IPS-NIHi7 (cell line): Measurements from ENCODE around the gene GNG13.
A peak's percentile ranks its signal among the peaks of the same experiment; 100 is the strongest.
"Not testable (repeated sequence)": the region's sequence is repeated elsewhere in the genome, so short reads cannot be mapped to it uniquely, and the experiment has no call there.

Experiments used
- DNase-seq: peaks from one replicate; pipeline ENCODE4 v3.0.0; 2012; ENCODE audit warnings: mixed read lengths; ENCODE audit errors: extremely low spot score

GNG13 gene

DNA sequence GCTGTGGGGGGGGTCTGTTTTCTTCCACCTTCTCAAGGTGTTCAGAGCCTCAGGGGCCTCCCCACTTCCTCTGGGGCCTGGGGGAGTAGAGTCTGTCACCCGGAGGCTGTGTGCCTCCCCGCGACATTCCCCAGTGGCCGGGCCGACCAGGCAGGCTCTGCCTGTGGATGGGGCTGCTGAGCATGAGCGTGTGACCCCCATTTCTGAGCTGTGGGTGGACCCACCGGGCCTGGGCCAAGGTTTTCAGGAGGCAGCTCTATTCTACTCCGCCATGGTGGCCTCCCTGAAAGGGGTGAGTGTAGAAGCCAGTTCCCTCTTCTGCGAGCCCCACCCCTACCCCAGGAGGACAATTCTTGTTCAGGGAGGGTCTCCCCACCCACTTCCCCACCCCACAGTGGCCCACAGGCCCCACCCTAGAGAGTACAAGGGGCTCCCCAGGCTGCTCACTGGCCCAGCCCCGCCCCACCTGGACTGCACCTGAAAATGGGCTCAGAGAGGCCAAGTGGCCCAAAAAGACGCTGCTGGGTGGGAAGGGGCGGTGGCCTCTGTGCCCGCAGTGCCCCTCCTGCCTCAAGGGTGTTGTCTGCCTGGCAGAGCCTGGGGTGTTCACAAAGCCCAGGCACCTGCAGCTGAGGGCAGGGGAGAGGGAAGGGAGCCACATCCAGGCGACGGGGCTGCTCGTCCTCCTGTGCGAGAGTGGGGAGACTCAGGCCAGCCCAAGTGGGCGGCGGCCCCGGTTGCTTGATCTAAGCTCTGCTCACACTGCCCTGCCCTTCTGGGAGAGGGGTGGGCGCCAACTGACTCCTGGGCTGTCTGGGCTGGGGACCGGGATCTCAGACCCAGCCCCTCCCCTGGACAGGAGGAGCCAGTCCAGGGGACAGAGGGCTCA, 38.7 kb downstream of the GNG13 start:
- no peak for DNase-seq

DNA sequence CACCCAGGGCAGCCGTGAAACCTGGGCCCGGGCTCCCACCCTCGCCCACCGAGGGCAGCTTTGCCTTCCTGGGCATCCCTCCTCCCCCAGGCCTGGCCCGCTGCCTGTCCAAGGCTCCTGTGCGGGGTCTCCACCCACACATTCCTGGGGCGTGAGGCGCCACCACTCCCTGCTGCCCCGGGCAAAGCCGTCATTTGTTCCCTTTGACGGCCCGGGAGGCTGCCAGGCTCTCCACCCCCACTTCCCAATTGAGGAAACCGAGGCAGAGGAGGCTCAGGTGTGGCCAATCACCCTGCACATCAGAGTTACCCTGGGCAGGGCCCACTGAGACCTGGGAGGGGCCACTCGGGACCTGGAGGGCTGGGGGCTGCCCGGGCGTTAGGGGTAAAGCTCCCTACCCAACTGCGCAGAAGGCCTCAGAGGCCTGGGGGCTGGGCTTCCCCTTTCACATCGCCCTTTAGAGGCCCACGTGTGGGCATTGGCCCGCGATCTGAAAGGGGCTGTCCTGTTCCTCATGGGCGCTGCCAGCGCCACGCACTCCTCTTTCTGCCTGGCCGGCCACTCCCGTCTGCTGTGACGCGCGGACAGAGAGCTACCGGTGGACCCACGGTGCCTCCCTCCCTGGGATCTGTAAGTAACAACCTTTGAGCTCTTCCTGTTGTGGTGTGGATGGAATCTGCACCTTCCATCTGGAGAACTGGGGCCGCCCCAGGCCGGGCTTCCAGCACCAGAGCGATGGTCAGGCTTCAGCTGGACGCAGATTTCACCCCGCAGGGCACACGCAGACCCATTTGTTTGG, 39.8 kb downstream of the GNG13 start, which contains the start of gene MSLN:
MSLN (plus strand) TSS at position 190 of the 799 bp plus-strand sequence. CDS start 1,947 bp downstream, outside the sequence.
- no peak for DNase-seq

DNA sequence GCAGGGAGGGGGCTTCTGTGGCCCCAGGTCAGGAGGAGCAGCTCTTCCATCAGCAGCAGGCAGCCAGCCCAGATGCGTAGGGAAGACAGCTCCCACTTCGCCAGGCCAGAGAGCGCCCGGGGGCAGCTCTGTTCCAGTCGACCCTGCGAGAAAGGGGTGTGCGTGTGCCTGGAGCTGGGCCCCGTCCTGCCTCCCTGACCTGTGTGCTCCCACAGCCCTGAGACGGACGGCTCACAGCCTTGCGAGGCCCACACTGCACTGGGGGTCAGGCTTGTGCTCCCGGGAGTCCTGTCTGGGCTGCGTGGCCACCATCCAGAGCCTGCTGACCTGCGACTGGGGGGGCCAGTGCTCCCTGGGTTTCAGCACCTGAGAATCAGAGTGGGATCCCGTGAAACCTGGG, 40.5 kb downstream of the GNG13 start:
- DNase-seq: no peak

DNA sequence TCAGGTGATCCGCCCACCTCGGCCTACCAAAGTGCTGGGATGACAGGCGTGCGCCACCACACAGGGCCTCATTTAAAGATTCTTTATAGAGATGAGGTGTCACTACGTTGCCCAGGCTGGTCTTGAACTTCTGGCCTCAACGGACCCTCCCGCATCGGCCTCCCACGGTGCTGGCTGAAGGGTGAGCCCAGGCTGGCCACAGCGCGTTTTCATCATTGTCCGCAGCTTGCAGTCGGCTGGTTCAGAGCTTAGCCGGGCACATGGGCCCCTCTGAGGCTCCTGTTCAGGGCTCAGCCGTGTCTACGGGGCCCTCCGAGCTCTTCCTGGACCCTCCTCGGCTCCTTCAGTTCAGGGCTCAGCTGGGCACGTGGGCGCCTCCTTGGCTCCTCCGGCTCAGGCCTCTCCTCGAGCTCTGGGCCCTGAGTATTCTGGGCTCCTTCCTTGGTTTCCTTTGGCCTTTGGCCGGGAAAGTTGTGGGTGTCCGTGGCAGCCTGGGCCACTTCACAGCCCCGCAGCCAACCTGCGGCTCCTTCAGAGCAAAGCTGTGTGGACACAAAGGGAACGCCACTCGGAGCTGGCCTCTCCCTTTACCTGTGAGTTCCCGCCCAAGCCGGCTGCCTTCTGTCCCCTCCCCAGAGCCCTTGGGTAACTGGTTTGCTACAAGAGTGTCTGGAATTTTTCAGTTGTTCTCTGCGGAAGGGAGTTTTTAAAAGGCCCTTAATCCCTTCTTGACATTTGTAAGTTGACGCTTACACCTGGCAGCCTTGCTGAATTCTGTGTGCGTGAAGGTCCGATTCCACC, 41.2 kb downstream of the GNG13 start:
- DNase-seq: no peak

DNA sequence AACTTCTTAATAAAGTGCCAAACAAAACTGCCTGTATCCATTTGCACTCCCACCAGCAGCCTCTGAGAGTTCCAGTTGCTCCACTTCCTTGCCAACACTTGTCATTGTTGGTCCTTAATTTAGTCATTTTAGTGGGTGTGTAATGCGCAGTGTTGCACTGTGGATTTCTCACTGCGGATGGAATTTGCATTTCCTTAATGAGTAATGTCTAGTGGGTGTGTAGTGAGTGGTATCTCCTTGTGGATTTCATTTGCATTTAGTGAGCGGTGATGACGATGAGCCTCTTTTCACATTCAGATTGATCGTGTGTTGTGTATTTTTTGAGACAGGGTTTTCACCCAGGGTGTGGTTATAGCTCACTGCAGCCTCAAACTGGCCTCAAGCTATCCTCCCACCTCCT, 44.1 kb downstream of the GNG13 start:
- DNase-seq: no peak

DNA sequence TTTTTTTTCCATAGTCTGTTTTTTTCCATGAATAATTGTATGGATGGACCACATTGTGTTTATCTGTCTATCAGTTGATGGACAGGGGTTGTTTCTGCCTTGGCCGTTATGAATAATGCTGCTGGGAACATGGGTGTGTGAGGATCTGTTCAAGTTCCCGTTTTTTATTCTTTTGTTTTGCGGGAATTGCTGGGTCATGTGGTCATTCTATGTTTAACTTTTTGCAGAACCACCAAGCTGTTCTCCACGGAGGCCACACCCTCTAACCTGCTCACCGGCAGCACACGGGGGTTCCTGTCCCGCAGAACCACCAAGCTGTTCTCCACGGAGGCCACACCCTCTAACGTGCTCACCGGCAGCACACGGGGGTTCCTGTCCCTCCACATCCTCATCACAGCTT, 45.9 kb downstream of the GNG13 start:
- DNase-seq: no peak

DNA sequence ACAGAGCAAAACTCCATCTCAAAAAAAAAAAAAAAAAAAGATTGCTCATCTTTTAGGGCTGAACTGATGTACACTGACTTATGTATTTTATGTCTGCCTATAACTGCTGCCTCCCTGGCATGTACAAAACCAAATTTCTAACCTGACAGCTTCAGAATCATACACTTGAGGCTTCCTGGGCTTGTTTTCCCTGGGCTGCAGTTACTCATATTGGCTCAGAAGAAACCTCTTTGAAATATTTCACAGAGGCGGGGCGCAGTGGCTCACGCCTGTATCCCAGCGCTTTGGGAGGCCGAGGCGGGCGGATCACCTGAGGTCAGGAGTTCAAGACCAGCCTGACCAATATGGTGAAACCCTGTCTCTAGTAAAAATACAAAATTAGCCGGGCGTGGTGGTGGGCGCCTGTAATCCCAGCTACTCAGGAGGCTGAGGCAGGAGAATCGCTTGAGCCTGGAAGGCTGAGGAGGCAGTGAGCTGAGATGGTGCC, 46.4 kb downstream of the GNG13 start:
- not testable (repeated sequence) for DNase-seq

DNA sequence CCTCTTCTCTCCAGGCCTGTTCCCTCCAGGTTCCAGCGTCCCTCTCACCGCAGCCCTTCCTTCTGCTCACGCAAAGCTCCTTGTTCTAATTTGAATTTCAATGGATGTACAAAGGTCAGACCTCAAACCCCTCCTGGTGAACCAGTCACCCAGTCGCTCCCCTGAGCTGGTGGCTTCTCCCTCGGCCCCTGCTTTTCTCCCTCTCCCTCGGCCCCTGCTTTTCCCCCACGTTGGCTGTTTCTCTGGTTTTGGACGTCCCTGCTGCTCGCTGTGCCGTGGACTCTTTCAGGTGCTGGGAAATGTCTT, 48.6 kb downstream of the GNG13 start:
- DNase-seq: peak; percentile 33

DNA sequence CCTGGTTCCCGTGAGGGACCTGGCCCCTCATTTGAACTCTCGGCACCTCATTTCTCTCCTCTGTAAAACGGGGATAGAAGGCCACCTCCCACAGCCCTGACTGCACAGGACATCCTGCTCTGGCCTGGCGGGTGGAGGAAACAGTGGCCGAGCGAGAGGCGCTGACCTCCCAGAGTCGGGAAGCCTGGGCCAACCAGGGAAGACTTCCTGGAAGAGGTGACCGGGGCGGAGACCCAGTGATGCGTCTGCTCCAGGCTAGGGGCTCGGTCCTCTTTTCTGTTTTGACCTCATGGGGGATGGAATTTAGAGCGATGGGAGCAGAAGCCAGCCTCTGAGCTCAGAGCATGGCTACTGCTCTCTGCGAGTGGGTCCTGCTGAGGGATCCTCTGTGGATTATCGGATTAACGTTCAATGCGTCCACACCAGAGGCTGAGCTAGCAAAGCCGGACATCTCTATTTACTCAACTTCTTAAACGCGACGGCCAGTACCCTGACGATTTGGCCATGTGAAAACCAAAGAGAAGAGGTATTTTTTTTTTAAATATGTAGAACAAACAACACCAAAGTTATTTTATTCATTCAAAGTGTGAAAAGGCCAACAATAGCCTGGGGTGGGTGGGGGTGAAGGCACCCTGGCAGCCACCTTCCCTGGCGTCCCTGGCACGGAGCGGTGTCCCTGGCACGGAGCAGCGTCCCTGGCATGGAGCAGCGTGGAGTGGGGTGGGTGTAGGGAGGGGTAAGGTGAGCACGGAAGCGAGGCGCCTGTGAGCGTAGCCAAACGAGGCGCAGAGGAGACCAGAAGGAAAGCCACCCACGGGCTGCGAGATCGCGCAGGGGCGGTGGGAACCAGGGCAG, 49.2 kb downstream of the GNG13 start:
- DNase-seq: no peak

DNA sequence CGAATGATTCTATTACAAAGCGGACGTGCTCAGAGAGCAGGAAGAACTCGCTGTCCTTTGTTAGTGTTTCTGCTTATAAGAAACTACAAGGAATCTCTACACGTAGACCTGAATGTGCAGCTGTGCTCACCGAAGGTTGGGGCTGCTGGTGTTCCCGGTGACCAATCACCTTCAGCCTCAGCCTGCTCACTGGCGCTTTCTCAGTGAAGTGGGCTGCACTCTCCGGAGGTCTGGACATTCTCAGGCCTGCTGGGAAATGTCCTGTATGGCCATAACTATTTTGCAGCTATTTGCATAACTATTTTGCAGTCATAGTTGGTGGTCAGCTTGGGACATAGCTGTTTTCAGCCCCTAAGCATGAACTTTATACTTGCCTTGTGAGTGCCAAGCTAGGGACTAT, 50.0 kb downstream of the GNG13 start:
- no peak for DNase-seq

DNA sequence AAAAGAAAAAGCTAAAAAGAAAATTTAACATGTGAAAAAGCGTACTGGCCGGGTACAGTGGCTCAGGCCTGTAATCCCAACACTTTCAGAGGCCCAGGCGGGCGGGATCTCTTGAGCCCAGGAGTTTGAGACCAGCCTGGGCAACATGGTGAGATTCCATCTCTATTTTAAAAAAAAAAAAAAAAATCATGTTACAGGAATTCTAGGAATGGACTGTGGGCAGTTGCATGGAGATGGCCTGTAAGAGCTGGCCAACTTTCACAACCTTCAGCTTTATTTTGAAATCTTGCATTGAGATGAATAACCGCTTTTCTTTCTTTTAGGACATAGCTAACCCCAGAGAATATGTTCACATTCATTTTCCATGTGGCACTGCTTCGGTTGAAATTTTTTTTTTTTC, 51.5 kb downstream of the GNG13 start:
- DNase-seq: no peak
